OCI-LY3 (cell line): ENCODE data around the gene GJA8.
"Not testable (repeated sequence)": the region's sequence is repeated elsewhere in the genome, so short reads cannot be mapped to it uniquely, and the experiment has no call there.

Source experiments
- EZH2phosphoT487 ChIP-seq: fragments of 200-600 bp; shearing (Covaris generic); IDR thresholded peaks from 2 replicates; pipeline ENCODE4 v1.6.1; 2018; ENCODE audit warnings: antibody characterized with exemption, mixed run types, low read depth
- TF ChIP-seq, protein P1 (sequence below): fragments of 200-600, 300-600 bp; sonication (generic); IDR thresholded peaks from 2 replicates; pipeline ENCODE4 v1.5.1; 2014; ENCODE audit warnings: antibody characterized with exemption, low read length, low read depth

DNA sequence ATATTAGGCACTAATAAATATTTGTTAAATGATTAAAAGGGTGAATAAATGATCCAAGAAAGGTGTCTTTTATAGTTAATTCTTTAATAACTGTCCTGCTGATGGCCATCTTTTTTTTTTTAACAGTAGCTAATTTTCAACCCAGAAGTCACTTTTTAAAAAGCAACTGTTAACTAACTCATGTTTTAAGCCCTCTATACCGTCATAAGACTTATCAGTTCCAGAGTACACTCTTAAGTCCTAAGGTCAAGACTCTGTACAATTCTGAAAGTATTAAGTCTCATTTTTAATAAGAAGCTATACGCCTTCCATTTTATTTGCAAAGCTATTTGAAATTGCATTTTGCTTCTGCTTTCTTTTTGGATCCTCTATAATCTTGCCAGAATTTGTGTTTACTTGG lies 28.5 kb downstream of the GJA8 start:
- TF ChIP-seq, protein P1, sequence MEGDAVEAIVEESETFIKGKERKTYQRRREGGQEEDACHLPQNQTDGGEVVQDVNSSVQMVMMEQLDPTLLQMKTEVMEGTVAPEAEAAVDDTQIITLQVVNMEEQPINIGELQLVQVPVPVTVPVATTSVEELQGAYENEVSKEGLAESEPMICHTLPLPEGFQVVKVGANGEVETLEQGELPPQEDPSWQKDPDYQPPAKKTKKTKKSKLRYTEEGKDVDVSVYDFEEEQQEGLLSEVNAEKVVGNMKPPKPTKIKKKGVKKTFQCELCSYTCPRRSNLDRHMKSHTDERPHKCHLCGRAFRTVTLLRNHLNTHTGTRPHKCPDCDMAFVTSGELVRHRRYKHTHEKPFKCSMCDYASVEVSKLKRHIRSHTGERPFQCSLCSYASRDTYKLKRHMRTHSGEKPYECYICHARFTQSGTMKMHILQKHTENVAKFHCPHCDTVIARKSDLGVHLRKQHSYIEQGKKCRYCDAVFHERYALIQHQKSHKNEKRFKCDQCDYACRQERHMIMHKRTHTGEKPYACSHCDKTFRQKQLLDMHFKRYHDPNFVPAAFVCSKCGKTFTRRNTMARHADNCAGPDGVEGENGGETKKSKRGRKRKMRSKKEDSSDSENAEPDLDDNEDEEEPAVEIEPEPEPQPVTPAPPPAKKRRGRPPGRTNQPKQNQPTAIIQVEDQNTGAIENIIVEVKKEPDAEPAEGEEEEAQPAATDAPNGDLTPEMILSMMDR: not testable (repeated sequence)
- not testable (repeated sequence) for TF ChIP-seq EZH2phosphoT487
